ENCODE data around the gene CDCA7L.
"Not testable (repeated sequence)": the region's sequence is repeated elsewhere in the genome, so short reads cannot be mapped to it uniquely, and the experiment has no call there.

The CDCA7L gene

DNA sequence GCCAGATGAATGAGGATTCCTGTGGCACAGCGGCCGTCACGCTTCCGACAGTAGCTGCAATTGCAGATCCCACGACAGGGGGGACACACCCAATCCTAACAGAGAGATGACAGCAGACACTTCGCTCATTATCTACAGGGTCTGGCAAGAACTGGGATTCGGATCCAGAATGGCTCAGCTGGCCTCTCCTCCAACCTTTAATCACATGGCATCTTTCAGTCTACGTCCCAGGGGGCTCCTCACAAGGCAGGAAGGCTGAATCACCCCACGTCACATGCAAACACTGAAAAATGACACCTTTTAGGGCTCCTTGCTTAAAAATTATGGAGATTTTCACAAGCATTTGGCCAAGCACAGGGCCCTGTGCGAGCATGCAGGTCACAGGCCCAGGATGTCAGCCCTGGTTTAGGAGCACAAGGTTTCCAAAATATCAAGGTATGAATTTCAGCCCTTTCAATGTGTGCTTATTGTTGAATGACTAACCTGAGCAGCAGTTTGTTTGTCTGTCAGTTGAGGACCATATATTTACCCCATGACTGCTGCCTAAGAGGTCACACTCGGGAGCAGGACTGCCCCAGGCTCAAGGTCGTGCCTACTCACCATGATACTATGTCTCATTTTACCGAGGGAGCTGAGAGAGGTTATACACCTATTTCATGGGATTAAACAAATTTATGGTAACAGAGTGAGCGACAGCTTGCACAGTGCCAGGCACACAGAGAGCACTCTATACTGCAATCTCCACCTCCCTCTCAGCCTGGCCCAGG, 42.5 kb downstream of the CDCA7L start:
- no peak overlapping the region for H3K4me3 ChIP-seq (ENCODE audit: low read length)
- no peaks in the 10 kb centered on the region for H3K4me1 ChIP-seq (ENCODE audit: control insufficient read depth, low read depth, low read length)
- H3K9me3 ChIP-seq (ENCODE audit: control insufficient read depth, low read depth, low read length), result no peaks in the 10 kb centered on the region
- H3K27ac ChIP-seq (ENCODE audit: low read length), result no peak overlapping the region
- peaks cover 95% of the 10 kb centered on the region for H3K36me3 ChIP-seq (ENCODE audit: control insufficient read depth, low read depth, low read length)
- H3K9ac ChIP-seq (ENCODE audit: low read length), result no peak overlapping the region
- no peaks in the 10 kb centered on the region for H3K27me3 ChIP-seq (ENCODE audit: control insufficient read depth, insufficient read depth, low read length)

DNA sequence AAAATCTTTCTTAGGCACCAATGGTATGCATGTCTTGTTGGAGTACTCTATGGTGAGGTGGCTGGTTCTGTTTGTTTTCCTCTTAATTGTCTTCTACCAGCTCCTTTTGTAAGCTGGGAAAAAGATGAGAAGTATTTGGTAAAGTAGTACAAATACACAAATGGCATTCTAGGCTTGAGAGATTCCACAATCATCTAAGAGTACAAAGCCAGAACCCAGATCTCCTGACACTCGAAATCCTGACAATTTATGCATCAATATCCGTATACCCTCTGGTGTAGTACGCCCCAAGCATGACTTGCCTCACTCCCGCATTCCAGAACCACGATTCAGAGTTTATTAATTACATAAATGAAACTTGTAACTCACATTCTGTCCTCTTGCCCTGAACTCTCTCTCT, 43.5 kb downstream of the CDCA7L start:
- Histone ChIP-seq H3K27ac (ENCODE audit: low read length) (no peak overlapping the region), H3K4me3 (ENCODE audit: low read length) (no peak overlapping the region), H3K4me1 (ENCODE audit: control insufficient read depth, low read depth, low read length) (no peaks in the 10 kb centered on the region), H3K36me3 (ENCODE audit: control insufficient read depth, low read depth, low read length) (peaks cover 90% of the 10 kb centered on the region), H3K27me3 (ENCODE audit: control insufficient read depth, insufficient read depth, low read length) (no peaks in the 10 kb centered on the region), H3K9me3 (ENCODE audit: control insufficient read depth, low read depth, low read length) (no peaks in the 10 kb centered on the region), H3K9ac (ENCODE audit: low read length) (no peak overlapping the region)

DNA sequence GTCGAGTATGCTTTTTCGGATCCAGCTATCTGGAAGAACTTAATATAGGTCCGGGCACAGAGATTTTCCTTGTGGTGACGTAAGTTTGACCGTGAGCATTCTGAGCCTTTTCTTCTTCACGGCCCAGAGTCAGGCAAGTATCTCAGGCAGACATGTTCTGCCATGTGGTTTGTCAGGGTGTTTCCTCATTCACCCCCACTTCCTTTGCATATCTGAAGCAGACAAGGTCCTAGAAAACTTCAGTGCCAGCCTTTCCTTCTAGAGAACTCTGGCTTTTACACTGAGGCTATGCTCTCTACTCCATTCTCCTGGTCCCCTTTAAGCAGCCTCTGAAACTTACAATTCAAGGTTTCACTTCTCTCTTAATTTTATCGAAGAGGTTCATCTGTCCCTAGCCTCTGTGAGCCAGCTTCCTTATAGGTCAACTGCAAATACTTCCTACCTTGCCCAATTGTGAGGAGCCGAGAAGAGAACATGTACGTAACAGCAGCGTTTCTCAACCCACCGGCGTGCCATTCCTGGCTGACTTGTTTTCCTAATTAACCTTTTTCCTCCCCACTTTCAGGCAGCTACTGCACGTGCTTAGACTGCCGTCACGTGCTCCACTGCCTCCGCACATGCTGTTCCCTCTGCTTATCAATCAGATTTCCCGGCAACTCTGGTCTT, 47.3 kb downstream of the CDCA7L start:
- peaks cover 52% of the 10 kb centered on the region for H3K36me3 ChIP-seq (ENCODE audit: control insufficient read depth, low read depth, low read length)
- no peak overlapping the region for H3K27ac ChIP-seq (ENCODE audit: low read length)

DNA sequence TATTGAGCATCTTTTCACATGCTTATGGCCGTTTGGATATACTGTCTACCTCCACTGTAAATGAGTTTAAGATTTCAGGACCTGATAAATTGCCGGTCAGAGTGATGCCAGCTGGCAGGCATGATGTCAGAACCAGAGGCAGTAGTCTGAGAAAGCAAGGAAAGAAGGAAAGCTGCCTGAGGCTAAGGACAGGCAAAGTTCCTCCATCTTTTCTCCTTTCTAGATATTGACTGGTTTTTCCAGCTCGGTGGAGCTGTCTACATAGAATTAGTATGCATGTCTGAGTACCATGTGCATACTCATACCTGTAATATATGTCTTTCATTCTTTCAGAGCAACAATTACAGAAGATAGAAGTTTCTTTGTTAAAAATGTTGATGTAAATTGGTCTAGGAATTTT, 52.3 kb downstream of the CDCA7L start:
- Histone ChIP-seq H3K27me3 (ENCODE audit: control insufficient read depth, insufficient read depth, low read length) (no peaks in the 10 kb centered on the region), H3K9ac (ENCODE audit: low read length) (no peak overlapping the region), H3K36me3 (ENCODE audit: control insufficient read depth, low read depth, low read length) (peaks cover 6% of the 10 kb centered on the region), H3K27ac (ENCODE audit: low read length) (no peak overlapping the region), H3K9me3 (ENCODE audit: control insufficient read depth, low read depth, low read length) (no peaks in the 10 kb centered on the region), H3K4me3 (ENCODE audit: low read length) (no peak overlapping the region), H3K4me1 (ENCODE audit: control insufficient read depth, low read depth, low read length) (no peaks in the 10 kb centered on the region)

More for the DNA sequence above, 47.3 kb downstream of the CDCA7L start:
- Histone ChIP-seq H3K9me3 (ENCODE audit: control insufficient read depth, low read depth, low read length) (no peaks in the 10 kb centered on the region), H3K4me3 (ENCODE audit: low read length) (no peak overlapping the region), H3K27me3 (ENCODE audit: control insufficient read depth, insufficient read depth, low read length) (no peaks in the 10 kb centered on the region), H3K9ac (ENCODE audit: low read length) (no peak overlapping the region), H3K4me1 (ENCODE audit: control insufficient read depth, low read depth, low read length) (no peaks in the 10 kb centered on the region)

DNA sequence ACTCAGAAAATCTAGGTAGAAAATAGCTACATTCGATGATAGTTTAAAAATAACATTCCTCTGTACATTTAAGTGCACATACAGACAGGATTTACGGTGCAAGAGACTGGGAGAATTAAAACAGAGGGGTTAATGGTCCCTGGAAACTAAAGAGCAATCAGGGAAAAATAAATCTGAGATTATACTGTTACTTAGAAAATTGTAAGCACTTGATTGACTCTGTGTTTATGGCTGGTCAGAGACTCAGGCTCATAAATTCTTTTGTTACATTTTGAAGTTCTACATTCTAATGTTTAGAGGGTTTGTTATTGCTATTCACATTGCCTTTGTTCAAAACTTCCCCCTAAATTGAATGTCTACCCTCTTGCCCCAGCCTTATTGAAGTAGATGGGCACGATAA, 54.4 kb downstream of the CDCA7L start:
- Histone ChIP-seq H3K9me3 (ENCODE audit: control insufficient read depth, low read depth, low read length) (no peaks in the 10 kb centered on the region), H3K27me3 (ENCODE audit: control insufficient read depth, insufficient read depth, low read length) (no peaks in the 10 kb centered on the region), H3K36me3 (ENCODE audit: control insufficient read depth, low read depth, low read length) (no peaks in the 10 kb centered on the region), H3K27ac (ENCODE audit: low read length) (no peak overlapping the region), H3K9ac (ENCODE audit: low read length) (no peak overlapping the region), H3K4me1 (ENCODE audit: control insufficient read depth, low read depth, low read length) (no peaks in the 10 kb centered on the region), H3K4me3 (ENCODE audit: low read length) (no peak overlapping the region)

DNA sequence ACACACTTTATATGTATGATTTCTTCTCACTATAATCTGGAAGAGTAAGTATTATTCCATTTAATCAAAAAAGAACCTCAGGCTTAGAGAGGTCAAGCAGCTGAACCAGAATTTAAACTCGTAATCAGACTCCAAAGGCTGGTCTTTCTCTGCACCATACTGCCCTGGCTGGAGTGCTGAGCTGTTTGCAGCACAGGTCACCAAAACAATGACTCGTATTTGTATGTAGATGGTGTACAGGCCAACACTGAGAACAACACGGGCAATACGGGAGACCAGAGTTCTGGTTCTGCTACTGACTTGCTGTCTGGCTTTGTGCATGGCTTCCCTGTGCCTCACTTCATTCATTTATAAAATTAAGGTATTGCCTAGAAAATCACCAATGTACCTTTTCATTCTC, 57.9 kb downstream of the CDCA7L start:
- no peak overlapping the region for H3K9ac ChIP-seq (ENCODE audit: low read length)
- H3K4me1 ChIP-seq (ENCODE audit: control insufficient read depth, low read depth, low read length), result no peaks in the 10 kb centered on the region
- H3K4me3 ChIP-seq (ENCODE audit: low read length), result no peak overlapping the region
- H3K27me3 ChIP-seq (ENCODE audit: control insufficient read depth, insufficient read depth, low read length), result no peaks in the 10 kb centered on the region
- H3K36me3 ChIP-seq (ENCODE audit: control insufficient read depth, low read depth, low read length), result no peaks in the 10 kb centered on the region
- no peak overlapping the region for H3K27ac ChIP-seq (ENCODE audit: low read length)
- no peaks in the 10 kb centered on the region for H3K9me3 ChIP-seq (ENCODE audit: control insufficient read depth, low read depth, low read length)

DNA sequence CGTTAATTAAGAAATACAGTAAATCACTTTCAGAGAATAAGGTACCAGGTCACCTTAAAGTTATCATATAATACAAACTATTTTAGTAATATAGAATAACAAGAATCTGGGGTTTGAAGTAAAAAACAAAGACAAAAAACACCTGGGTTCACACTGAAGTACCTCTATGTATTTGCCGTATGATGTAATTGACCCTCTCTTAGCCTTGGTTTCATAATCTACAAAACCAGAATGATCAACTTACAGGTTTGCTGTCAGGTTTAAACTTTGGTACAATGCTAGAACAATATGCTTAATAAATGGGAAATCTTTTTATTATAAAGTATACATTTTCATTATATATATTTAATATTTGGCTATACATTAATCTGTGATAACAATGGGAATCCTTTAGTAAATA, 58.3 kb downstream of the CDCA7L start:
- no peak overlapping the region for H3K9ac ChIP-seq (ENCODE audit: low read length)
- no peaks in the 10 kb centered on the region for H3K9me3 ChIP-seq (ENCODE audit: control insufficient read depth, low read depth, low read length)
- no peaks in the 10 kb centered on the region for H3K4me1 ChIP-seq (ENCODE audit: control insufficient read depth, low read depth, low read length)
- no peak overlapping the region for H3K4me3 ChIP-seq (ENCODE audit: low read length)
- no peaks in the 10 kb centered on the region for H3K27me3 ChIP-seq (ENCODE audit: control insufficient read depth, insufficient read depth, low read length)
- no peaks in the 10 kb centered on the region for H3K36me3 ChIP-seq (ENCODE audit: control insufficient read depth, low read depth, low read length)
- no peak overlapping the region for H3K27ac ChIP-seq (ENCODE audit: low read length)

DNA sequence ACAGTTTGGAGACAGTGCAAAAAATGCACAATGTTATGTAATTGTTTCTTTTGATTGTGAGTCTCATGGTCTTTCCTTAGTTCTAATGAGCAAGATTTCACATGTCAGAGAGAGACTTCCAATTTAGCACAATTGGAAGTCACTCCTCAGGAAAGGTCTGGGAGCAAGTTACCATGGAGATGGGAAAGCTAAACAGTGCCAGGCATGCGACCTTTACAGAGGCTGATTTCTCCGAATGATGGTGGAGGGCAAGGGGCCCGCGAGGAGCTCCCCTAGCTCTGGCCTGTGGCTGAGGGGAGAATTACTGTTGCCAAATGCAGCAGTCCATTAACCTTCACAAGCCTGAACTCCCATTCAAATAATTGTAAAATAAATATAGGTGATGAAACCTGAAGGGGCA, 59.3 kb downstream of the CDCA7L start:
- Histone ChIP-seq H3K27ac (ENCODE audit: low read length) (no peak overlapping the region), H3K9me3 (ENCODE audit: control insufficient read depth, low read depth, low read length) (no peaks in the 10 kb centered on the region), H3K36me3 (ENCODE audit: control insufficient read depth, low read depth, low read length) (no peaks in the 10 kb centered on the region), H3K4me1 (ENCODE audit: control insufficient read depth, low read depth, low read length) (no peaks in the 10 kb centered on the region), H3K4me3 (ENCODE audit: low read length) (no peak overlapping the region), H3K9ac (ENCODE audit: low read length) (no peak overlapping the region), H3K27me3 (ENCODE audit: control insufficient read depth, insufficient read depth, low read length) (no peaks in the 10 kb centered on the region)

DNA sequence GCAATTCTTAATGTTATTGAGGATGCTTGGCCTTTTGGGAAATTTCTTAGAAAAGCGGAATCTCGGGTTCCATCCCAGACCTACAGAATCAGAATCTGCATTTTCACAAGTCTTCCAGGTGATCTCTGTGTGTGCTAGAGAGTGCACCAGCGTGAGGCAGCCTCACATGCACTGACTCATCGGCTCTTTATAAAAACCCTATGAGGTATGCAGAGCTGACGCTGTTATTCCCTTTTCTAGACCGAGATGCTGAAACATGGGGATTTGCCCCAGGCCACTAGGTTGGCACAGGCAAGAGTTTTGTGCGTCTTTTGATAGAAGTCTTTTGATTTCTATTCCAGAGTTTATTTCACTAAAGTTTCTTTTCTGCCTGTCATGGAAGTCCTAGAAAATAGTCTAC, 61.2 kb downstream of the CDCA7L start:
- Histone ChIP-seq H3K36me3 (ENCODE audit: control insufficient read depth, low read depth, low read length) (no peaks in the 10 kb centered on the region), H3K9ac (ENCODE audit: low read length) (no peak overlapping the region), H3K9me3 (ENCODE audit: control insufficient read depth, low read depth, low read length) (no peaks in the 10 kb centered on the region), H3K27me3 (ENCODE audit: control insufficient read depth, insufficient read depth, low read length) (no peaks in the 10 kb centered on the region), H3K27ac (ENCODE audit: low read length) (no peak overlapping the region), H3K4me3 (ENCODE audit: low read length) (no peak overlapping the region), H3K4me1 (ENCODE audit: control insufficient read depth, low read depth, low read length) (no peaks in the 10 kb centered on the region)

DNA sequence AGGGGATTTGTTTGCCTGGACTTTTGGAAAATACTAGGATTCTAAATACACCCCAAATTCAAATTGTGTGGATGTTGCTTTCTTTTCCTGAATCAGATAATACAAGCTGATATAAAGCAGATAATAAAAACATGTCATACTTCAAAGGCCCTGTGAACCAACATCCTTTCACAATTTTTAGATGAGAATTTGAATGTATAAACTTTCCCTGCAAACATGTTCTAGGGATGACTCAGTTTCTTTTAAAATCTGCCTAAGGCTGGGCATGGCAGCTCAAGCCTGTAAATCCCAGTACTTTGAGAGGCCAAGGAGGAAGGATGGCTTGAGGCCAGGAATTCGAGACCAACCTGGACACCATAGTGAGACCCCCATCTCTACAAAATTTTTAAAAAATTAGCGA, 62.2 kb downstream of the CDCA7L start:
- H3K27ac ChIP-seq (ENCODE audit: low read length); H3K4me3 ChIP-seq (ENCODE audit: low read length); H3K36me3 ChIP-seq (ENCODE audit: control insufficient read depth, low read depth, low read length); H3K9me3 ChIP-seq (ENCODE audit: control insufficient read depth, low read depth, low read length); H3K4me1 ChIP-seq (ENCODE audit: control insufficient read depth, low read depth, low read length); H3K27me3 ChIP-seq (ENCODE audit: control insufficient read depth, insufficient read depth, low read length); H3K9ac ChIP-seq (ENCODE audit: low read length): not testable (repeated sequence)

DNA sequence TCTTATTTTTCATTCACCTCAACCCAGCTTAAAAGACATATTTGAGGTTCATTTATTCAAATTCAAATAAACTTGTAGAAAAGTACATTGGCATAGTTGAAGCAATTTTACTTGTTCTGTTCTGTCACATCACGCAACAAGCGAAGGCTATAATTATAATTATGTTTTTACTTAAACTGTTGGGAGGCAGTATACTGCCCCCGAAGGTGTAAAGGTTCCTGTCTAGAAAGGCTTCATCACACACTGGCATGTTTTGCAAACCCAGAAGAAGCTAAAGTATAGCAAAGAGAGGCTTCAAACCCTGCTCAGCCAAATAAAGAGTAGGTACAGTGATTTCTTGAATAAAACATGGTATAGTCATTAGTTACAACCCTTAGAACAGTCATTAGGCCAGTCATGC, 62.6 kb downstream of the CDCA7L start:
- H3K4me3 ChIP-seq (ENCODE audit: low read length), result no peak overlapping the region
- H3K9me3 ChIP-seq (ENCODE audit: control insufficient read depth, low read depth, low read length), result no peaks in the 10 kb centered on the region
- H3K27me3 ChIP-seq (ENCODE audit: control insufficient read depth, insufficient read depth, low read length), result no peaks in the 10 kb centered on the region
- H3K4me1 ChIP-seq (ENCODE audit: control insufficient read depth, low read depth, low read length), result no peaks in the 10 kb centered on the region
- H3K36me3 ChIP-seq (ENCODE audit: control insufficient read depth, low read depth, low read length), result no peaks in the 10 kb centered on the region
- no peak overlapping the region for H3K9ac ChIP-seq (ENCODE audit: low read length)
- no peak overlapping the region for H3K27ac ChIP-seq (ENCODE audit: low read length)

DNA sequence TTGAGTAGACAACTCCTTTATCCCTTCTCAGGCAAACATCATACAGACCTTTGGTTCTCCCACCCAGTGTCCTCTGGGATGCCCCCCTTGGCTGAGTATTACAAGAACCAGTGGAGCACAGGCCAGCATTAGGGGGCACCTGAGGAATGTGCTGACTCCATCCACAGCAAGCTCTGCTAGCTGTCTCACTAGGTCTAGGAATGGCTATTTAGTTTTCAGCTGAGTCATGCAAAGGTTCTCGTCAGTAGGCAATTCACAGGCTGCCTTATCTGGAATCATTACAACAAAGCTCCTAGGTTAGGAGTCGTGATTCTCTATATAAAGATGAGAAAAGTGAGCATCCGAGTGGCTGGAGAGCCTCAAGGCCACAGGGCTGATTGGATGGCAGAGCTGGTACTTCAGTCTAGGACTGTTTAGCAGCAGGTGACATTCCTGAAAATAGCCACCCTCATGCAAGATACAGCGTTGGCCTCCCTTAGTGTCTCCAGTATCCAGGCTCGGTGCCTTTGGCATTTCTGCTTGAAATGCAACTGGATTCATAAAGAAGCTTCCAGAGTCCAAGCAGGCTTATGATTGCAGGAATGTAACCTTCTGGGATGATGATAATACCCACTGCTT, 75.8 kb downstream of the CDCA7L start:
- no peak overlapping the region for H3K27ac ChIP-seq (ENCODE audit: low read length)
- peaks cover 61% of the 10 kb centered on the region for H3K4me1 ChIP-seq (ENCODE audit: control insufficient read depth, low read depth, low read length)
- H3K4me3 ChIP-seq (ENCODE audit: low read length), result no peak overlapping the region
- no peak overlapping the region for H3K9ac ChIP-seq (ENCODE audit: low read length)
- H3K27me3 ChIP-seq (ENCODE audit: control insufficient read depth, insufficient read depth, low read length), result no peaks in the 10 kb centered on the region
- H3K36me3 ChIP-seq (ENCODE audit: control insufficient read depth, low read depth, low read length), result no peaks in the 10 kb centered on the region
- no peaks in the 10 kb centered on the region for H3K9me3 ChIP-seq (ENCODE audit: control insufficient read depth, low read depth, low read length)

Measured in iPS-18a (cell line).